K562 (cell line): ENCODE results near the gene MMUT. TPM values are rescaled to one million over a fixed set of nuclear protein-coding genes. Genes with fewer than 3 reads are reported as not detected.

Experiments used
- E2F8 ChIP-seq: fragments of 450-650 bp; IDR thresholded peaks from 2 replicates; pipeline ENCODE4 v1.7.1; 2018; ENCODE audit warnings: mild to moderate bottlenecking, low read depth; ENCODE audit not compliant: partially characterized antibody
- EHMT2 ChIP-seq: fragments of 450-650 bp; IDR thresholded peaks from 2 replicates; pipeline ENCODE4 v1.6.1; 2018; ENCODE audit warnings: antibody characterized with exemption
- LEF1 ChIP-seq: fragments of 450-650 bp; IDR thresholded peaks from 2 replicates; pipeline ENCODE4 v1.6.1; 2016; ENCODE audit warnings: mild to moderate bottlenecking
- MAFG ChIP-seq: fragments of 450-650 bp; conservative IDR thresholded peaks from 2 replicates; pipeline ENCODE4 v1.6.1; 2016; ENCODE audit warnings: missing genetic modification characterization, missing compliant biosample characterization
- MIER1 ChIP-seq: fragments of 450-650 bp; IDR thresholded peaks from 2 replicates; pipeline ENCODE4 v1.6.1; 2016; ENCODE audit warnings: antibody characterized with exemption, mild to moderate bottlenecking, low read depth
- NR2C2 ChIP-seq, 2 experiments: fragments of 200-800 bp in 1 of 2; sonication (Bioruptor generic) in 1 of 2; sonication (generic) in 1 of 2; formaldehyde crosslinking in 1 of 2; IDR thresholded peaks; 2 replicates each; pipeline versions ENCODE4 v1.6.1 to v1.8.0; 2016 to 2022; ENCODE audit warnings: mild to moderate bottlenecking in 1 of 2, missing compliant biosample characterization in 1 of 2, missing genetic modification characterization in 1 of 2, missing genetic modification reagents in 1 of 2
- PHF20 ChIP-seq: fragments of 450-650 bp; IDR thresholded peaks from 2 replicates; pipeline ENCODE4 v1.6.1; 2018; ENCODE audit not compliant: partially characterized antibody
- PML ChIP-seq: IDR thresholded peaks from 2 replicates; pipeline ENCODE4 v1.6.1; 2012; ENCODE audit warnings: low read length, inconsistent platforms
- RFX7 ChIP-seq: fragments of 250-450 bp; sonication (Bioruptor Pico); IDR thresholded peaks from 2 replicates; pipeline ENCODE4 v1.5.1; 2021; ENCODE audit warnings: mild to moderate bottlenecking
- RNF219 ChIP-seq: fragments of 250-450 bp; sonication (Bioruptor Pico); IDR thresholded peaks from 2 replicates; pipeline ENCODE4 v1.5.0; 2022; ENCODE audit warnings: mild to moderate bottlenecking
- TAF9B ChIP-seq: fragments of 450-650 bp; IDR thresholded peaks from 2 replicates; pipeline ENCODE4 v1.6.1; 2018; ENCODE audit warnings: mild to moderate bottlenecking; ENCODE audit not compliant: partially characterized antibody
- TFAM ChIP-seq: fragments of 250-450 bp; sonication (Bioruptor Pico); conservative IDR thresholded peaks from 2 replicates; pipeline ENCODE4 v1.5.0; 2021; ENCODE audit warnings: mild to moderate bottlenecking, moderate library complexity
- TFAP4 ChIP-seq: sonication (generic); formaldehyde crosslinking; IDR thresholded peaks from 2 replicates; pipeline ENCODE4 v1.8.0; 2022; ENCODE audit warnings: missing genetic modification reagents, mild to moderate bottlenecking, moderate library complexity, borderline replicate concordance
- ZBTB12 ChIP-seq: fragments of 250-450 bp; sonication (Bioruptor Pico); IDR thresholded peaks from 2 replicates; pipeline ENCODE4 v1.4.0; 2020
- ZNF551 ChIP-seq: fragments of 250-450 bp; sonication (Bioruptor Pico); IDR thresholded peaks from 2 replicates; pipeline ENCODE4 v1.5.0; 2021; ENCODE audit warnings: mild to moderate bottlenecking, moderate library complexity
- polyA plus RNA-seq, 8 experiments: library from polyadenylated mRNA; depleted of rRNA in 4 of 8; stranded (reverse) in 5 of 8; unstranded in 3 of 8; fragments of >200 nt; fragmentation: Nextera tagmentation in 2 of 8; fragmentation: Illumina TruSeq in 1 of 8; extraction: Ambion mirVana in 2 of 8; extraction: Trizol in 1 of 8; gene quantifications; 2 replicates each; pipeline versions ENCODE4 v1.2.1 to v1.2.3, GENCODE V29; 2011 to 2014; ENCODE audit warnings: inconsistent platforms in 1 of 8, missing spikeins in 1 of 8
- total RNA-seq, 7 experiments: library from RNA; depleted of rRNA in 6 of 7; stranded (reverse); fragments of >200 nt in 6 of 7; fragmentation: Illumina TruSeq in 2 of 7; extraction: Trizol in 2 of 7; gene quantifications; 2 replicates each; pipeline versions ENCODE4 v1.2.1 to v1.2.3, GENCODE V29; 2011 to 2021; ENCODE audit warnings: low replicate concordance in 1 of 7
- TF ChIP-seq, protein P1 (sequence below): sonication (generic); formaldehyde crosslinking; IDR thresholded peaks from 2 replicates; pipeline ENCODE4 v1.8.0; 2022; ENCODE audit warnings: missing genetic modification reagents, mild to moderate bottlenecking, borderline replicate concordance
- TF ChIP-seq, protein P2 (sequence below): IDR thresholded peaks from 2 replicates; pipeline ENCODE4 v1.6.1; 2011; ENCODE audit warnings: borderline replicate concordance, low read depth, mild to moderate bottlenecking, moderate library complexity, low read length; ENCODE audit not compliant: insufficient read depth, poor library complexity, severe bottlenecking

Gene MMUT
- total and polyA plus RNA-seq, 9 of the 15 experiments (the other 6 are each of a cell fraction or from before 2014, with no cell fraction given) = 7.1 to 26.4 (median 16.0) TPM

DNA sequence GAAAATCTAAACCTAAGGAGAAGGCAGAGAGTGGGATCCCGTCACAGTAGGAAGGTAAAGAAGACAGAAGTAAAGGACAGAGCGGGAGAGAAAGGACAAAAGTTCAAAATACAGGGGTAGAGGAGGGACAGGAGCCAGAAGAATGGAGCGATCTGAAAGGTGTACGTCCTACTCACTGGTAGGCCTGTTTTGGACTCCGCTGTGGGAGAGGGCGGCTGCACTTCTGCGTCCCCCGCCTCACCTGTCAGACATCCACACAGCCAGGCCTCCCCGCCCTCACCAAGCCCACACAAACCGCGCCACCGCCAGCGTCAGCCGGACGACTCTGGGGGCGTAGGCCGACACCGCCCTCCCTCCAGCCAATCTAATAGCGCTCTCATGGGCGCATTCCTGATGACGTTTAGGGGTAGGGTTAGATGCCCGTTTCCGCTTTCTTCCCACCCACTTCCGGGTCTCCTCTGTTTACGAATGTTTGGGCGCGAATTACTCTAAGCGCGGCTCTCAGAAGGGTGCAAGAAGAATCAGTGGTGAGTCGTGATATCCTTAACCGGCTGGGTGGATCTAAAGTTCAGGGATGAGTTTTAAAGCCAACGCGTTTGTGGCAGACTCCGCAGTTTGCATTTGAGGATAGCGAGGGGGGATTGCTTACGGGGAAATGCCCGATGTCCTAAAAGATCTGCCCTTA, at the start of gene MMUT, which contains the start of gene CENPQ (continued):
- peak; percentile 95 for TF ChIP-seq TFAP4
- TF ChIP-seq E2F8 = peak; percentile 97
- peak; percentile 97 for TF ChIP-seq PHF20
- no peak for TF ChIP-seq LEF1
- TF ChIP-seq TAF9B = peak; percentile 83
- TF ChIP-seq RNF219 (CRISPR knock-in tag) = no peak
- peak; percentile 97 for TF ChIP-seq ZBTB12 (CRISPR knock-in tag)
- TF ChIP-seq TFAM (CRISPR knock-in tag) = no peak
- peak; percentile 89 for TF ChIP-seq NR2C2 (CRISPR knock-in tag; IDR thresholded peaks at IDR 0.05)
- TF ChIP-seq NR2C2 (tag; IDR thresholded peaks at IDR 0.05) = peak; percentile 98
- no peak for TF ChIP-seq MAFG (tag)
- TF ChIP-seq EHMT2 = no peak
- TF ChIP-seq MIER1 = no peak
- TF ChIP-seq, protein P1, sequence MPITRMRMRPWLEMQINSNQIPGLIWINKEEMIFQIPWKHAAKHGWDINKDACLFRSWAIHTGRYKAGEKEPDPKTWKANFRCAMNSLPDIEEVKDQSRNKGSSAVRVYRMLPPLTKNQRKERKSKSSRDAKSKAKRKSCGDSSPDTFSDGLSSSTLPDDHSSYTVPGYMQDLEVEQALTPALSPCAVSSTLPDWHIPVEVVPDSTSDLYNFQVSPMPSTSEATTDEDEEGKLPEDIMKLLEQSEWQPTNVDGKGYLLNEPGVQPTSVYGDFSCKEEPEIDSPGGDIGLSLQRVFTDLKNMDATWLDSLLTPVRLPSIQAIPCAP (CRISPR knock-in tag) = 0 out of 2 replicates have a peak, but pooled peaks have one; percentile 67
- TF ChIP-seq ZNF551 (CRISPR knock-in tag) = no peak
- peak; percentile 78 for TF ChIP-seq PML
- TF ChIP-seq, protein P2, sequence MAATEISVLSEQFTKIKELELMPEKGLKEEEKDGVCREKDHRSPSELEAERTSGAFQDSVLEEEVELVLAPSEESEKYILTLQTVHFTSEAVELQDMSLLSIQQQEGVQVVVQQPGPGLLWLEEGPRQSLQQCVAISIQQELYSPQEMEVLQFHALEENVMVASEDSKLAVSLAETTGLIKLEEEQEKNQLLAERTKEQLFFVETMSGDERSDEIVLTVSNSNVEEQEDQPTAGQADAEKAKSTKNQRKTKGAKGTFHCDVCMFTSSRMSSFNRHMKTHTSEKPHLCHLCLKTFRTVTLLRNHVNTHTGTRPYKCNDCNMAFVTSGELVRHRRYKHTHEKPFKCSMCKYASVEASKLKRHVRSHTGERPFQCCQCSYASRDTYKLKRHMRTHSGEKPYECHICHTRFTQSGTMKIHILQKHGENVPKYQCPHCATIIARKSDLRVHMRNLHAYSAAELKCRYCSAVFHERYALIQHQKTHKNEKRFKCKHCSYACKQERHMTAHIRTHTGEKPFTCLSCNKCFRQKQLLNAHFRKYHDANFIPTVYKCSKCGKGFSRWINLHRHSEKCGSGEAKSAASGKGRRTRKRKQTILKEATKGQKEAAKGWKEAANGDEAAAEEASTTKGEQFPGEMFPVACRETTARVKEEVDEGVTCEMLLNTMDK = no peak
- no peak for TF ChIP-seq RFX7
